NOMO-1 treated with dmso at 0.1 percent for 144 hours (cell line): Measurements from ENCODE around the gene MNAT1.
A peak's percentile ranks its signal among the peaks of the same experiment; 100 is the strongest.
"Not testable (repeated sequence)": the region's sequence is repeated elsewhere in the genome, so short reads cannot be mapped to it uniquely, and the experiment has no call there.

Experiments
- DNase-seq: peaks from one replicate; lab custom pipeline; 2025; ENCODE audit not compliant: unreplicated experiment; lab: John Stamatoyannopoulos, UW

Gene MNAT1

DNA sequence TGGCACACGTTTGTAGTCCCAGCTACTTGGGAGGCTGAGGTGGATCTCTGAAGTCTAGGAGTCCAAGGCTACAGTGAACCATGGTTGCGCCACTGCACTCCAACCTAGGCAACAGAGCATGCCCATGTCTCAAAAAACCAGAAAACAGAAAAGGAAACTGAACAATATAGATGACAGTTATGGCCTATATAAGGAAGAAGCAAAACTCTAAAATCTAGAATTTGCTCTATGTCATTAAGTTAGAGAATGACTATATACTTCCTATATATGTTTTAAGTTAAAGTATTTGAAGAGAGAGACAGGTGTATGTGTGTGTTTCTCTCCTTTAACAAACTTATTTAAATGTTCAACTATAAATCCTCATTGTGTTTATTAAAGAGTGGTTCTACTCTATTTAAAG is 65.8 kb downstream of the MNAT1 start:
- DNase-seq = no peak

DNA sequence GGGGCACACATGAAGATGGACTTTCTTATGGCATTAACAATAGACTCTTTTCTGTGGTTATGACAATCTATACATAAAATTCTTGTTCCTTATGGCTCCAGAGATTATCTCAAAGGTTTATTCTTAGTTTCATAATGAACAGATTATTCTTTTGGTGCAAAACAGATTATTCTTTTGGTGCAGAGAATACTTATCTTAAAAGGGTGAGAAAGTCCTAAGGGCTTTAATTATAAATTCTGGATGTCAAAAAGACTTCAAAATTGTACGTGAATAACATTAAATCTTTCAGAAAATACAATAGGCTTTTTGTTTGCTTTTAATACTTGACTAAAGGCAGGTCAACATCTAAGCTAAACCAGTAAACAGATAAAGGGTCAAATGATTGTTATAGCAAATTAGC is 69.3 kb downstream of the MNAT1 start:
- no peak for DNase-seq

DNA sequence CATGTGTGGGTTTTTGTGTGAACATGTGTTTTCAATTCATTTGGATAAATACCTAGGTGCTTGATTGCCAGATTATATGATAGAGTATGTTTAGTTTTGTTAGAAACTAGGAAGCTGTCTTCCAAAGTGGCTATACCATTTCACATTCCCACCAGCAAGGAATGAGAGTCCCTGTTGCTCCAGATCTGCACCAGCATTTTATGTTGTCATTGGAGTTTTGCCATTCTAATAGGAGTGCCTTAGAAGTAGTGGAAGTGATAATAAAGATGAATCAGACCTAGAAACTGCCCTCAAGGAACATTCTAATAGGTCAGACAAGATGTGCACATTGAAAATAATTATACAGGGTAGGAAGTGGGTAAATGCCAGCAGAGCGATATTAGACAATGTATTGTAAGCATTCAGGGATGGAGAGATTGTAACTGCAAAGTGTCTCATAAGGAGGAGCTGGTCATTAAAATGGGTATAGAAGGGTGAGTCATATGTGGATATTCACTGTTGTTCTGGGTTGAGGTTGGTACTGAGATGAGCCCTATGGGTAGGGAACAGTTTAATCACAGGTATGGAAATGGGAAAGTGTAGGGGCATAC is 71.4 kb downstream of the MNAT1 start:
- no peak for DNase-seq

DNA sequence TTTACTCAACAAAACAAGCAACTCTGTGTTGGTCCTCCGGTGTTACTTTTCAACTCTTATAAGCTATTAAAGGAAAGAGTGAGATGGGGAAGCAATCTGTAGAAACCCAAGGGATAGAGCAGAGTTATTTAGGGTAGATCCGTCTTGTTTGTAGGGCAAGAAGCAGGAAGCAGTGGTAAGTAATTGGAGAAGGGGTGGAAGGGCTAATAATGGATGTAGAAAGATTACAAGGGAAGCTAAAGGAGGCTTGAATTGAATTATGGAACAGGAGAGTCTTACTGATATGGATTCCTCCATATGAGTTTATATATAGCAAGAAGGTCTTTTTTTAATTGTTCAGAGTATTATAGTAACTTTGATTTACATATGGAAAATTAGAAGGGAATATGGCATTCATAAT is 72.7 kb downstream of the MNAT1 start:
- no peak for DNase-seq

GRCh38 chr14:60807971-60808370 is 73.4 kb downstream of the MNAT1 start:
- no peak for DNase-seq

DNA sequence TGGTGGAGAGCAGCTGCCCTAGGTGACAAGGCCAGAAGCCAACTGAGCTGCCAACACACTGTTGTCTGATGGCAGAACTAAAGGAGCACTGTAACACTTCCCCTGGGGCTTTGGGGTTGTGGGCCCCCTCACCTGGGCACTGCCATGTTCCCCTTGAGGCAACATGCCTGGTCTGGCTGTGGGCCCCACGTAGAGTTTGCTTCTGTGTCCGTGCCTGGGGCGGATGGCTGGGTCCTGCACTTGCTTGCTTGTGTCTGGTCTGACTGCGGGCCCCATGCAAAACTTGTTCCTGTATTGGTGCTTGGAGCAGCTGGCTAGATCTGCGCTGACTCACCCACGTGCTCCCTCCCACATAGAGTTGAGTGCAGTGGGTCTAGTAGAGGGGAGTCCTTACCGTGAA is 78.4 kb downstream of the MNAT1 start:
- DNase-seq = no peak

- peak; percentile 21 for DNase-seq
These were observed 80.8 kb downstream of the MNAT1 start for GRCh38 chr14:60815371-60815770.

- DNase-seq = no peak
These were observed 82.6 kb downstream of the MNAT1 start for GRCh38 chr14:60817113-60817512.

DNA sequence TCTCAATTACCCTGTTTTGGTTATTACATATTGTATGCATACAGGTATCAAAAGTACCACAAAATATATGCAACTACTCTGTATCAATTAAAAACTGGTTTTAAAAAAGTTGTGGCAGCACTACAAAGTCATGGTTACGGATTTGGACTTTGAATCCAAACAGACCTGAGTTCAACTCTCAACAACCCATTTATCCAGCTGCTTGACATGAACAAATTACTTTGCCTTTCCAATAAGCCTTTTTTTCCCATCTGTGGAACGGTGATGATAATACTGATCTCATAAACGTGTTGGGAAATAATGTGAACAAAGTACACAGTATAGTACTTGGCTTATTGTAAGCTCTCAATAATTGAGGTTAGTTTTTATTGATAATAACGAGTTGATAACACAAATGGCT is 85.0 kb downstream of the MNAT1 start:
- DNase-seq = no peak

DNA sequence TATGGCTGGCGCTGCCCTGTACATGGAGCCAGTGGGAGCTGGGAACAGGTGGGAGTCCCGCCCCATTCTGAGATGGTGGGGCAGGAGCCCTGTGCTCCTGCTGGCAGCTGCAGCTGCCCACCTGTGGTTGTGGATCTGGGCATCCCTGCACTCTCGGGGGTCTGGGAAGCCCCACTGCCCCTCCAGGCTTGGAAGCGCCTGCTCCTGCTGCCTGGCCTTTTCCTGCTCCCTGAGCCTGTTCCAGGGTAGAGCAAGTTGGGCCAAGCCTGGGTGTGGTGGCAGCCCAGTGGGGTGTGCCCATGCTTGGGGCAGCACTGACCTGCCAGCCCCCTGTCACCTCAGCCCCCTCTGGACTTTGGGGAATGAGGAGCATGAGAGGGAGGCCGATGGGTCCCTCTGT is 104.0 kb downstream of the MNAT1 start:
- no peak for DNase-seq

DNA sequence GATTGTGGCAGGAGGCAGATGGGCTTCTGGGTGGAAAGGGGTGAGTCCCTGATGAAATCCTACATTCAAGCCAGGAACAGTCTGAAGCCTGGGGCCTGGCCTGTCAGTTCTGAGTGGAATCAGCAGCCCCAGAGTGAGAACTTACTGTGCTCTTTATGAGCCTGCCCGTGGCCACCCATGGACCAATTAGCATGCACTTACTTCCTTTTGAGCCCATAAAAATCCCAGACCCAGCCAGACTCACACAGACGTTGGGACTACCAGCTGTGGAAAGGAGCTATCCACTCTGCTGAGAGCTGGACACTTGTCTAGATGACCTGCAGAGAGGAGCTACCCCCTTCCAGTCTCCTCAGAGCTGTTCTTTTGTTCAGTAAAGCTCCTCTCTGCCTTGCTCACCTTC is 104.5 kb downstream of the MNAT1 start:
- no peak for DNase-seq

DNA sequence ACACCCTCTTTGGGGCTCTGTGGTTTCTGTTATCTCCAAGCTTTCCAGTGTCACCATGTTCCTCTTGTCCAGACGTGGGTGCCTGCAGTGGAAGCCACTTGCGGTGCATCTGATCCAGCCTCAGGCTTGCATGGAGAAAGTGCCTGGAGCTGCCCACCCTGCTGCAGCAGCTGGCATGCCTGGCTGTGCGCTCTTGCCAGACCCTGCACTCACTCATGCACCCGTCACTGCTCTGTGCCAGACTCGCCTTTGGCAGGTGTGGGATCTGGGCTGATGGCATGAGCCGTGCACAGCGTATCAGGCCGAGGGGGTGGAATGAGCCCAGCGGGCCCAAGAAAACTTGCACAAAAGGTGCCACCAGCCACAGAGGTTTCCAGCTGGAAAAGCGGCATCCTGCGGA is 105.1 kb downstream of the MNAT1 start:
- no peak for DNase-seq

- DNase-seq = no peak
These were observed 105.8 kb downstream of the MNAT1 start for GRCh38 chr14:60840313-60840712.

DNA sequence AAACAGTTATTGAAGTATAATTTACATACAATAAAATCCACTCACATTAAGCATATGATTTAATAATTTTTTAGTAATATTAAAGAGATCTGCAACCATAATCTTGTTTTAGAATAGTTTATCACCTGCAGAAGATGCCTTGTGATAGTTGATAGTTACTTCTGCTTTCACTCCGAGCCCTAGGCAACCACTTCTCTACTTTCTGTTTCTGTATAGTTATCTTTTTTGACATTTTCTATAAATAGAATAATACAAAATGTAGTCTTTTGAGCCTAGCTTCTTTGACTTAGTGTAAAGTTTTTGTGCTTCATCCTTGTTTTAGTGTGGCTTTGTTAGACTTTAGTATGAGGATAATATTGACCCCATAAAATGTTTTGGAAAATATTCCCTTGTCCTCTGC is 111.0 kb downstream of the MNAT1 start:
- DNase-seq = peak; percentile 59

GRCh38 chr14:60848066-60848465 is 113.5 kb downstream of the MNAT1 start:
- DNase-seq = no peak

GRCh38 chr14:60851692-60852091 is 117.1 kb downstream of the MNAT1 start:
- DNase-seq = not testable (repeated sequence)

DNA sequence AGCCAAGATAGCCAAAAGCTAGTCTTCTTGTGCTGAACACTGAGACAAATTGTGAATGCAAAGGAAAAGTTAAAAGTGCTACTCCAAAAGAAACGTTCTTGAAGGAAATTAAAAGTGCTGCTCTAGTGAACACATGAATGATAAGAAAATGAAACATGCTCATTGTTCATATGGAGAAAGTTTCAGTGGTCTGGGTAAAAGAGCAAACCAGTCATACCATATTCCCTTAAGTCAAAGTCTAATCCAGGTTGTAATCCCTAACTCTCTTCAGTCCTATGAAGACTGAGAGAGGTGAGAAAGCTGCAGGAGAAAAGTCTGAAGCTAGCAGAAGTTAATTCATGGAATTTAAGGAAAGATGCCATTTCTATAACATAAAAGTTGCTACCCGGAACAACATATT is 121.5 kb downstream of the MNAT1 start:
- DNase-seq = no peak

DNA sequence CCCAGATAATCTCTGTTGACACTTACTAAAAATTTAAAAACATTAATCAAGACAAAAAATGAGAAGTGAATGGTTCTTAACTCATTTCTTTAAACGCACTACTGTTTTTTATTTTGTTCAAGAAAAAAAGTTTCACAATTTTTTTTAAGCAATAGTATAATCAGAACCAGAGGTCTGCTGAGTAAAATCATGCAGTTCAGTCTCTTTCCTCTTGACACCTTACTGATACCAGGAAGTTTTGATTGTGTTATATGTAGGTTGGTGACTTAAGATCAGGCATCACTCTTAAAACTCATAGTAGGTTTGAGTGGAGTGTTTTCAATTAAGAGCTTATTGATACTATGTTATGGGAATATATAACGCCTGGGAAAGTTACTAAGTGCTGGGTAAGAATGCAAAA is 125.0 kb downstream of the MNAT1 start:
- DNase-seq = no peak

DNA sequence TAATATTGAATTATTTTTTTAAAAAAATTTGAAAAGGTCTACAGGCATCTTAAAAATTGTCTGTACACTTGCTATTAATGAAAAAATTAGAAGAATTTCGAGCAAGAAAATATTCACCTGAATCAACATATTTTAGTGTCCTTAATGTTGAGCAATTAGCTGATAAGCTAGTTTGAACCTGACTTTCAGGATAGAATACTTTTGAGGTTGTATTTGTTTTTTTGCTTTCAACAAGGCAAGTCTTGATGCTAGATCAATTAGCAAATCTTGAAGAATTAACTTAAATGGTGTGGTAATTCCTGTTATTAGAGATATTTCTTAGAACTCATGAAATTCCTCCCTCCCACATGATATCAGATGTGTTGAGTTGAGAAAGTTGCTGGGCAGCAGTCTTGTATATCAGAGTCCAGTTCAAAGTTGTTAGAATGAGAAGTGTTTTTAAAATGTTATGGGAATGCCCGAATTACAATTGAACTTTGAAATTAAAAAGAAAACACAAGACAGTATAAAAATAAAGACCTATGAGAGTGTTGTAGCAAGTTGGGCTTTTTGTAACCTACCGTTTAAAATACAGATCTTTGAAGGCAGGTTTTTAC is 127.1 kb downstream of the MNAT1 start:
- DNase-seq = no peak

GRCh38 chr14:60862283-60862682 is 127.7 kb downstream of the MNAT1 start:
- no peak for DNase-seq

DNA sequence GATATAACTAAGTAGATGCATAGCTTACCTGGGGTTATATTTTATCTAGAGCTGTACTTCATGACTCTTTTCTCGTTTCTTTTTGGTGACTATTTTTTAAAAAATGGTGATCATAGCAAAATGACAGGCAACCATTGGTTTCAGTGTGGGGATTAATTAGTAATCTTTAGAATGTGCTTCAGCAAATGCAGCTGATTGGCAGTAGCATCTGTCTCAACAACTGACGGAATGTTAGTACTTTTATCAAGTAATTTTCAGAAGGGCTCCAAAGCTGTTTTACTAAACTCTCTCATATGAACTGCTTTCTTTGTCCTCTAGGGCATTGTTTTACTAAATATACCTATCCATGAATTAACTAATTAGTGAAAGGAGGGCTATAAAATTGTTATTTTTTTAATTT is 128.7 kb downstream of the MNAT1 start:
- DNase-seq = no peak

DNA sequence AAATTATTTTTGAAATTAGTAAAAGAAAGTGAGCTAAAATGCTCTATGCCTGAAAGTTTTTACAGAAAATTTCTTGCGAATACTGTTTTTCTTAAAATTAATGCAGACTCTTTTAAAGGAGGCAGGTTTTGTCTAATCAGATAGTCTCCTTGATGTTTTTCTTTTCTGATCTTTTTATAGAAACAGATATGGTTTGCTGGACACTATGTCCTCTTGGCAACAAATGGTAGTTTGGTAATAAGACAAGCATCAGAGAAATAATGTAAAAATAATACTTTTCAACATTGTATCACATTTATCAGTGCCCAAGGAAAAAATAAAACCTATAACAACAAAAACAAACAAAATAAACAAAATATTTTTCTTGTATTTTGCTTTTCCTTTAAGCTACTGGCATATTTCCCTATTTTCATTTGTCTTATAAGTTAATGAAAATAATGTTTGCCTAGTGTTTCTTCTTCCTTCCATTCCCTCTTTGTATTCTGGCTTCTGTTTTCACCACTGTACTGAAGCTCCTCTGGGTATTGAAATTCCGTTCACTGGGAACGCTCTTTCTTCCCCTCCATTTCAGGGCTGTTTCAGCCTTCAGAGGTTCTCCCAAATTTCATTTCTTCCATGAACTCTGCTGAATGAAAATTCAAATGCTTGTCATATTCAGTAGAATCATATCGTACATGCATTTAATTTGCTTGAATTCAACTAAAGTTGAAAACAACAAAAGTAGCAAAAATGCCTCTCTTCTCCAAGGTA is 131.0 kb downstream of the MNAT1 start:
- DNase-seq = no peak
